IMR-90 (cell line): ENCODE data around the gene WDR76. TPM values are rescaled to one million over a fixed set of nuclear protein-coding genes. Genes with fewer than 3 reads are reported as not detected.
"Not testable (repeated sequence)": the region's sequence is repeated elsewhere in the genome, so short reads cannot be mapped to it uniquely, and the experiment has no call there.

Experiments
- ATAC-seq: fragments of 200-7000 bp; cut with Tn5 transposase; 2 replicates; pipeline ENCODE4 v1.9.1; 2020; ENCODE audit warnings: low read depth, mild to moderate bottlenecking, moderate library complexity
- BruUV-seq: library from RNA; stranded (reverse); fragments of 400-500 nt; replicated peaks from 2 replicates; lab custom pipeline; 2021; lab: Mats Ljungman, UMichigan
- CTCF ChIA-PET: fragments of 300-600 bp; formaldehyde crosslinking; extraction: SDS; loops from one replicate; lab custom pipeline; 2021; ENCODE audit warnings: antibody characterized with exemption; lab: Yijun Ruan, JAX
- POLR2A ChIA-PET: fragments of 300-600 bp; sonication (Branson Sonifier 250); formaldehyde crosslinking; loops from one replicate; lab custom pipeline; 2022; ENCODE audit warnings: antibody characterized with exemption; ENCODE audit not compliant: unreplicated experiment; lab: Charles Lee
- DNase-seq: peaks from one replicate; pipeline ENCODE4 v3.0.0; 2013
- H2AFZ ChIP-seq: replicated peaks from 2 replicates; pipeline ENCODE3; 2013; ENCODE audit warnings: low read length, mild to moderate bottlenecking; ENCODE audit not compliant: poor library complexity
- H2AK5ac ChIP-seq: 2 replicates; pipeline ENCODE4 v1.6.1; 2013; ENCODE audit warnings: low read depth, low read length, inconsistent platforms
- H2AK9ac ChIP-seq: replicated peaks from 2 replicates; pipeline ENCODE3; 2013; ENCODE audit warnings: mild to moderate bottlenecking, low read depth, low read length, moderate library complexity; ENCODE audit not compliant: poor library complexity
- H2BK120ac ChIP-seq: 2 replicates; pipeline ENCODE4 v1.6.1; 2013; ENCODE audit warnings: low read depth, low read length, inconsistent platforms
- H2BK15ac ChIP-seq: 3 replicates; pipeline ENCODE4 v1.6.1; 2013; ENCODE audit warnings: low read depth, low read length, inconsistent platforms
- H2BK20ac ChIP-seq: 2 replicates; pipeline ENCODE4 v1.6.1; 2013; ENCODE audit warnings: low read depth, mild to moderate bottlenecking, inconsistent platforms, low read length, moderate library complexity
- H2BK5ac ChIP-seq: 2 replicates; pipeline ENCODE4 v1.6.1; 2013; ENCODE audit warnings: mild to moderate bottlenecking, low read depth, low read length, inconsistent platforms; ENCODE audit not compliant: poor library complexity, severe bottlenecking
- H3K14ac ChIP-seq: replicated peaks from 2 replicates; pipeline ENCODE4 v1.6.1; 2013; ENCODE audit warnings: low read depth, low read length, inconsistent platforms
- H3K18ac ChIP-seq: 2 replicates; pipeline ENCODE4 v1.6.1; 2013; ENCODE audit warnings: low read depth, low read length, control low read depth
- H3K23ac ChIP-seq: 2 replicates; pipeline ENCODE4 v1.6.1; 2013; ENCODE audit warnings: low read depth, low read length, inconsistent platforms
- H3K27ac ChIP-seq: 2 replicates; pipeline ENCODE4 v1.5.1; 2013; ENCODE audit warnings: mild to moderate bottlenecking, control low read depth, low read length; ENCODE audit not compliant: insufficient read depth
- H3K27me3 ChIP-seq: 2 replicates; pipeline ENCODE4 v1.6.1; 2013; ENCODE audit warnings: low read length; ENCODE audit not compliant: control insufficient read depth, insufficient read depth
- H3K36me3 ChIP-seq: 2 replicates; pipeline ENCODE4 v1.6.1; 2013; ENCODE audit warnings: low read length, mixed read lengths; ENCODE audit not compliant: control insufficient read depth, insufficient read depth
- H3K4ac ChIP-seq: 2 replicates; pipeline ENCODE4 v1.6.1; 2013; ENCODE audit warnings: low read depth, low read length, inconsistent platforms
- H3K4me1 ChIP-seq: 2 replicates; pipeline ENCODE4 v1.6.1; 2013; ENCODE audit warnings: low read length, mixed read lengths; ENCODE audit not compliant: control insufficient read depth, insufficient read depth
- H3K4me2 ChIP-seq: 2 replicates; pipeline ENCODE4 v1.6.1; 2013; ENCODE audit warnings: low read depth, mild to moderate bottlenecking, control low read depth, low read length, moderate library complexity
- H3K4me3 ChIP-seq: 2 replicates; pipeline ENCODE4 v1.5.1; 2013; ENCODE audit warnings: low read depth, mild to moderate bottlenecking, control low read depth, low read length, moderate library complexity; ENCODE audit not compliant: insufficient read depth
- H3K56ac ChIP-seq: 2 replicates; pipeline ENCODE4 v1.6.1; 2013; ENCODE audit warnings: low read length, inconsistent platforms; ENCODE audit not compliant: insufficient read depth; ENCODE audit errors: extremely low read depth
- H3K79me1 ChIP-seq, 2 experiments: 2 replicates each; pipeline ENCODE4 v1.6.1; 2013; ENCODE audit warnings: low read length in 2 of 2, inconsistent platforms in 1 of 2, low read depth in 1 of 2
- H3K9ac ChIP-seq: 2 replicates; pipeline ENCODE4 v1.6.1; 2013; ENCODE audit warnings: low read depth, low read length, control low read depth
- H3K9me1 ChIP-seq: 2 replicates; pipeline ENCODE4 v1.6.1; 2013; ENCODE audit warnings: low read length, inconsistent platforms; ENCODE audit not compliant: insufficient read depth
- H3K9me3 ChIP-seq: 2 replicates; pipeline ENCODE4 v1.6.1; 2013; ENCODE audit warnings: low read length; ENCODE audit not compliant: control insufficient read depth, insufficient read depth
- H4K20me1 ChIP-seq: 2 replicates; pipeline ENCODE4 v1.6.1; 2013; ENCODE audit warnings: low read length, inconsistent platforms; ENCODE audit not compliant: insufficient read depth
- H4K5ac ChIP-seq: 2 replicates; pipeline ENCODE4 v1.6.1; 2013; ENCODE audit warnings: mild to moderate bottlenecking, low read depth, low read length, control low read depth
- H4K8ac ChIP-seq, 2 experiments: 2 replicates each; pipeline ENCODE4 v1.6.1; 2013; ENCODE audit warnings: low read depth in 2 of 2, low read length in 2 of 2, control low read depth in 1 of 2, inconsistent platforms in 1 of 2
- H4K91ac ChIP-seq: 2 replicates; pipeline ENCODE4 v1.6.1; 2013; ENCODE audit warnings: low read depth, low read length, inconsistent platforms; ENCODE audit not compliant: insufficient read depth
- WGBS, 2 experiments: methylation state at CpG; one replicate each; pipeline versions ENCODE4 v1.1.5 to v1.1.7; 2013; ENCODE audit warnings: missing lambda C conversion rate in 2 of 2; ENCODE audit not compliant: insufficient read length in 1 of 2; ENCODE audit errors: extremely low coverage in 2 of 2; 5-methylcytosine and 5-hydroxymethylcytosine counted together
- dilution Hi-C: fragments of 300-500 bp; cut with HindIII; formaldehyde crosslinking; loops from one replicate; pipeline ENCODE4 v1.14.3; 2018; ENCODE audit warnings: low sequenced_read_pairs; ENCODE audit not compliant: unreplicated experiment
- in situ Hi-C: fragments of 300-500 bp; cut with MboI; formaldehyde crosslinking; loops from 3 replicates; pipeline ENCODE4 v1.14.3; 2019; ENCODE audit warnings: low sequenced_read_pairs, inconsistent platforms, mixed read lengths
- intact Hi-C: fragments of 100-400 bp; cut with micrococcal nuclease; formaldehyde crosslinking; loops from 2 replicates; pipeline ENCODE4 v1.10.0; 2022
- polyA plus RNA-seq, 3 experiments: library from polyadenylated mRNA; depleted of rRNA; stranded (reverse); fragments of >200 nt; gene quantifications; 2 replicates each; pipeline ENCODE4 v1.2.3, GENCODE V29; 2012; ENCODE audit warnings: low replicate concordance in 1 of 3
- total RNA-seq: library from RNA; depleted of rRNA; stranded (reverse); fragments of >200 nt; gene quantifications from 2 replicates; pipeline ENCODE4 v1.2.3, GENCODE V29; 2012

Gene WDR76
- total and polyA plus RNA-seq, 2 of the 4 experiments (the other 2 are of a cell fraction): 4.8 to 25.8 TPM

DNA sequence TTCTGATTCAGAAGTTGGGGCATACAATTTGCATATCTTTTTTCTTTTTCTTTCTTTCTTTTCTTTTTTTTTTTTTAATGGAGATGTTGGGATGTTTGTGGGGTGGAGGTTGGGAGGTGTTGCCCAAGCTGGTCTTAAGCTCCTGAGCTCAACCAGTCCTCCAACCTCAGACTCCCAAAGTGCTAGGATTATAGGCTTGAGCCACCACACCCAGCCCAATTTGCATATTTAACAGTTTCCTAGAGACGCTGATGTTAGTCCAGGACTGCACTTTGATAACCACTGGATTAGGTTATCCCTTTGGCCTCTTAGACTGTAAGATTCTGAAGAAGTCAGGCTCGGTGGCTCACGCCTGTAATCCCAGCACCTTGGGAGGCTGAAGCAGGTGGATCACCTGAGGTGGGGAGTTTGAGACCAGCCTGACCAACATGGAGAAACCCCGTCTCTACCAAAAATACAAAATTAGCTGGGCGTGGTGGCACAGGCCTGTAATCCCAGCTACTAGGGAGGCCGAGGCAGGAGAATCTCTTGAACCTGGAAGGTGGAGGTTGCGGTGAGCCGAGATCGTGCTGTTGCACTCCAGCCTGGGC lies 3.2 kb downstream of the WDR76 start:
- H3K4ac ChIP-seq, H4K91ac ChIP-seq, H3K36me3 ChIP-seq, BruUV-seq, H3K14ac ChIP-seq, H3K4me2 ChIP-seq, H4K5ac ChIP-seq, H2BK5ac ChIP-seq, CTCF ChIA-PET, H3K27ac ChIP-seq, H3K23ac ChIP-seq, POLR2A ChIA-PET, ATAC-seq, H2AFZ ChIP-seq, H3K18ac ChIP-seq, H3K4me1 ChIP-seq, H3K9me3 ChIP-seq, H2AK5ac ChIP-seq, DNase-seq, H2AK9ac ChIP-seq, intact Hi-C loops, H3K9ac ChIP-seq, H2BK15ac ChIP-seq, in situ Hi-C loops, H3K9me1 ChIP-seq, H3K4me3 ChIP-seq, H3K56ac ChIP-seq, H2BK120ac ChIP-seq, H2BK20ac ChIP-seq, H3K27me3 ChIP-seq, H4K8ac ChIP-seq, dilution Hi-C loops, H4K20me1 ChIP-seq: not testable (repeated sequence)
- peaks cover 6 to 47% of the 10 kb centered on the region in 2 experiments; a peak in 3 of 4 replicates for H3K79me1 ChIP-seq
- no CpG with 5 or more reads among the region's 9 CpGs for WGBS, 2 experiments

DNA sequence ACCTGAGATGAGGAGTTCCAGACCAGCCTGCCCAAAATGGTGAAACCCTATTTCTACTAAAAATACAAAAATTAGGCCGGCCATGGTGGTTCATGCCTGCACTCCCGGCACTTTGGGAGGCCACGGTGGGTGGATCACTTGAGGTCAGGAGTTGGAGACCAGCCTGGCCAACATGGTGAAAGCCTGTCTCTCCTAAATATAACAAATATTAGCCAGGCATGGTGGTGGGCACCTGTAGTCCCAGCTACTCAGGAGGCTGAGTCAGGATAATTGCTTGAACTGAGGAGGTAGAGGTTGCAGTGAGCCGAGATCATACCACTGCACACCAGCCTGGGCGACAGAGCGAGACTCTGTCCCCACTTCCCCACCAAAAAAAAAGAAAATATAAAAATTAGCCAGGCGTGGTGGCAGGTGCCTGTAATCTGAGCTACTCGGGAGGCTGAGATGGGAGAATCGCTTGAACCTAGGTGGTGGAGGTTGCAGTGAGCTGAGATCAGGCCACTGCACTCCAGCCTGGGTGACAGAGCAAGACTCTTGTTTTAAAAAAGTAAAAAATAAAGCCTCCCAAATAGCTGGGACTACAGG lies 4.0 kb downstream of the WDR76 start:
- CTCF ChIA-PET: interaction anchor here (0.7 kb wide), 1 partner anchor 179 kb away, joined by 3 read pairs; no protein-coding TSS in a partner anchor
- ATAC-seq, H3K4me1 ChIP-seq, H3K4me3 ChIP-seq, H4K20me1 ChIP-seq, H2BK120ac ChIP-seq, H2BK5ac ChIP-seq, dilution Hi-C loops, H3K27me3 ChIP-seq, H3K14ac ChIP-seq, H3K9me3 ChIP-seq, H4K8ac ChIP-seq, H2BK20ac ChIP-seq, H2AK9ac ChIP-seq, H2AK5ac ChIP-seq, H2BK15ac ChIP-seq, H4K91ac ChIP-seq, H3K9me1 ChIP-seq, H3K9ac ChIP-seq, BruUV-seq, in situ Hi-C loops, H3K4ac ChIP-seq, H3K27ac ChIP-seq, H3K56ac ChIP-seq, H4K5ac ChIP-seq, H2AFZ ChIP-seq, intact Hi-C loops, DNase-seq, H3K36me3 ChIP-seq, H3K4me2 ChIP-seq, H3K18ac ChIP-seq, POLR2A ChIA-PET: not testable (repeated sequence)
- H3K79me1 ChIP-seq: peaks cover 6 to 44% of the 10 kb centered on the region in 2 experiments; a peak in 3 of 4 replicates
- 0 out of 2 replicates have a peak overlapping the region, but pooled peaks have one; percentile 5 for H3K23ac ChIP-seq
- no CpG with 5 or more reads among the region's 9 CpGs for WGBS, 2 experiments
